MM.1S (cell line): Measurements from ENCODE around the gene OBSL1.

Source experiments
- DNase-seq: peaks from one replicate; pipeline ENCODE4 v3.0.0-alpha.2; 2015
- H2AFZ ChIP-seq: fragments of 300-600 bp; sonication (generic); 2 replicates; pipeline ENCODE4 v1.6.0; 2016; ENCODE audit warnings: antibody characterized with exemption, low read length
- H3F3A ChIP-seq: fragments of 300-600 bp; sonication (generic); 2 replicates; pipeline ENCODE4 v1.6.1; 2016; ENCODE audit warnings: mild to moderate bottlenecking, antibody characterized with exemption, low read length, moderate library complexity, mixed read lengths; ENCODE audit not compliant: insufficient read depth
- H3K27ac ChIP-seq: fragments of 300-600 bp; sonication (generic); 2 replicates; pipeline ENCODE4 v1.5.1; 2016; ENCODE audit warnings: mild to moderate bottlenecking, low read length
- H3K27me3 ChIP-seq: fragments of 300-600 bp; sonication (generic); replicated peaks from 2 replicates; pipeline ENCODE4 v1.6.0; 2016; ENCODE audit warnings: low read length; ENCODE audit not compliant: insufficient read depth
- H3K36me3 ChIP-seq: fragments of 300-600 bp; sonication (generic); replicated peaks from 2 replicates; pipeline ENCODE4 v1.6.1; 2016; ENCODE audit warnings: mild to moderate bottlenecking, low read length, mixed read lengths; ENCODE audit not compliant: insufficient read depth
- H3K4me1 ChIP-seq: fragments of 300-600 bp; sonication (generic); 2 replicates; pipeline ENCODE4 v1.6.1; 2016; ENCODE audit warnings: low read length, mixed read lengths
- H3K4me2 ChIP-seq: fragments of 300-600 bp; sonication (generic); 2 replicates; pipeline ENCODE4 v1.6.0; 2016; ENCODE audit warnings: low read depth, low read length
- H3K4me3 ChIP-seq: fragments of 300-600 bp; sonication (generic); 2 replicates; pipeline ENCODE4 v1.5.1; 2016; ENCODE audit warnings: low read length, mixed read lengths
- H3K79me2 ChIP-seq: fragments of 300-600 bp; sonication (generic); 2 replicates; pipeline ENCODE4 v1.6.1; 2016; ENCODE audit warnings: mixed run types, low read length, mixed read lengths
- H3K9ac ChIP-seq: fragments of 300-600 bp; sonication (generic); 2 replicates; pipeline ENCODE4 v1.6.1; 2016; ENCODE audit warnings: low read length, mixed read lengths
- H3K9me2 ChIP-seq: fragments of 300-600 bp; sonication (generic); replicated peaks from 2 replicates; pipeline ENCODE4 v1.6.1; 2016; ENCODE audit warnings: mild to moderate bottlenecking, low read length, mixed read lengths; ENCODE audit not compliant: insufficient read depth
- H3K9me3 ChIP-seq: fragments of 300-600 bp; sonication (generic); replicated peaks from 2 replicates; pipeline ENCODE4 v1.6.1; 2016; ENCODE audit warnings: mild to moderate bottlenecking, low read length, mixed read lengths; ENCODE audit not compliant: insufficient read depth
- H4K20me1 ChIP-seq: fragments of 300-600 bp; sonication (generic); 2 replicates; pipeline ENCODE4 v1.6.1; 2016; ENCODE audit warnings: mild to moderate bottlenecking, low read length, moderate library complexity, mixed read lengths; ENCODE audit not compliant: insufficient read depth
- EZH2 ChIP-seq: fragments of 300-600 bp; sonication (generic); optimal IDR thresholded peaks from 2 replicates; pipeline ENCODE3; 2017; ENCODE audit warnings: low read depth, mild to moderate bottlenecking, antibody characterized with exemption, low read length, mixed read lengths
- EZH2phosphoT487 ChIP-seq: fragments of 300-600 bp; sonication (generic); IDR thresholded peaks from 2 replicates; pipeline ENCODE4 v1.6.1; 2018; ENCODE audit warnings: antibody characterized with exemption, low read length
- TF ChIP-seq, protein P1 (sequence below): fragments of 300-600 bp; sonication (generic); IDR thresholded peaks from 2 replicates; pipeline ENCODE4 v1.5.1; 2016; ENCODE audit warnings: antibody characterized with exemption, low read length, mixed read lengths

Gene OBSL1

DNA sequence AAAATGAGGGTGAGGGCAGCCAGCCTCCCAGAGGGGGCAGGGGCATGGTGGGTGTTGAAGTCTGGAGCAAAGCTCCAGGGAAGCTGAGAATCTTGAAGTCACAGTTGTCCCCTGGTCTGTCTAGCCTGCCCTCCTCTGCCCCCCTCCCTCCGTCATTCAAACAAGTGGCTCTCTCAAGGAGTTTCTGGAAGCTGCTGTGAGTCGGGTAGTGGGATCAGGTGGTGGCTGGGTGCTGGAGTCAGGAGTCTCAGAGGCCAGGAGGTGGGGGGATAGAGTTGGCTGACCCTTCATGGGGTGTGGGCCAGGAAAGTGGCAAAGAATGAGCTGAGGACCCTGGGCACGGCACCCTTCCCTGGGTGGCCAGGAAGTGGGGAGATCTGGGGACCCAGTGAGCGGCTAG is 57.6 kb downstream of the OBSL1 start:
- no peaks in the 10 kb centered on the region for H3F3A ChIP-seq
- no peak overlapping the region for H3K4me3 ChIP-seq
- no peak overlapping the region for H3K4me2 ChIP-seq
- H4K20me1 ChIP-seq = no peaks in the 10 kb centered on the region
- H3K27ac ChIP-seq = no peak overlapping the region
- no peaks in the 10 kb centered on the region for H3K9me2 ChIP-seq
- TF ChIP-seq EZH2phosphoT487 (no peak), EZH2 (no peak)
- TF ChIP-seq, protein P1, sequence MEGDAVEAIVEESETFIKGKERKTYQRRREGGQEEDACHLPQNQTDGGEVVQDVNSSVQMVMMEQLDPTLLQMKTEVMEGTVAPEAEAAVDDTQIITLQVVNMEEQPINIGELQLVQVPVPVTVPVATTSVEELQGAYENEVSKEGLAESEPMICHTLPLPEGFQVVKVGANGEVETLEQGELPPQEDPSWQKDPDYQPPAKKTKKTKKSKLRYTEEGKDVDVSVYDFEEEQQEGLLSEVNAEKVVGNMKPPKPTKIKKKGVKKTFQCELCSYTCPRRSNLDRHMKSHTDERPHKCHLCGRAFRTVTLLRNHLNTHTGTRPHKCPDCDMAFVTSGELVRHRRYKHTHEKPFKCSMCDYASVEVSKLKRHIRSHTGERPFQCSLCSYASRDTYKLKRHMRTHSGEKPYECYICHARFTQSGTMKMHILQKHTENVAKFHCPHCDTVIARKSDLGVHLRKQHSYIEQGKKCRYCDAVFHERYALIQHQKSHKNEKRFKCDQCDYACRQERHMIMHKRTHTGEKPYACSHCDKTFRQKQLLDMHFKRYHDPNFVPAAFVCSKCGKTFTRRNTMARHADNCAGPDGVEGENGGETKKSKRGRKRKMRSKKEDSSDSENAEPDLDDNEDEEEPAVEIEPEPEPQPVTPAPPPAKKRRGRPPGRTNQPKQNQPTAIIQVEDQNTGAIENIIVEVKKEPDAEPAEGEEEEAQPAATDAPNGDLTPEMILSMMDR = no peak
- no peaks in the 10 kb centered on the region for H3K4me1 ChIP-seq
- H3K9ac ChIP-seq = no peak overlapping the region
- peaks cover 93% of the 10 kb centered on the region for H3K27me3 ChIP-seq
- H3K9me3 ChIP-seq = no peaks in the 10 kb centered on the region
- no peak for DNase-seq
- H3K36me3 ChIP-seq = no peaks in the 10 kb centered on the region
- H3K79me2 ChIP-seq = no peaks in the 10 kb centered on the region
- H2AFZ ChIP-seq = no peak overlapping the region

DNA sequence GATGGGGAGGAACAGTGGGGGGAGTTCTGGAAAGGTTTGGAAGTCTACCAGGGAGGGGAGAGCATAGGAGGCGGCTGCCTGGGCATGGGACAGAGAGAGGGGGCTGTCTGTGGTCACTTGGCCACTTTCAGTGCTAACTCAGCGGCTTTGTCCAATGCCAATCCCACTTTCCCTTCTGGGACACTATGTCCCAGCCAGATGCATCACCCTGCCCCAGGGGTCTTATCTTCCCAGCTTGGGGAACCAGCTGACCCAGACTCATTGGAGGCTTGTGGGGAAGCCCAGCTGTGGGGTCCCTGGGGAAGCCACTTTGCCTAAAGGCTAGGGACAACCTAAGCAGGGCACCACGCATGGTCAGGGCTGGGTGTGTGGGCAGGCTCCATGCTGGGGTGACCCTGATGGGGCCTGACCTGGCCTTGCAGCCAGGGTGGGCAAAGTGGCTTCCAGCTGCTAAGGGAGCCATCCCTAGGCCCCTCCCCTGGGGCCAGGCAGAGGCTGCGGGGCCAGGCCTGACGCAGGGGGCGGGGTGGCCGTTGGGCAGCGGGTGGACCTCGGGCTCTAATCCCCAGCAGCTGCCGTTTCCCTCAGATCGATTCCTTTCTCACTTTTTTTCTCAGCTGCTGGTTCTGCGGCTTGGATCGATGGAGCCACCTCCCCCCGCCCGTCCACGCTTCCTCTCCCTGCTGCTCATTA is 58.7 kb downstream of the OBSL1 start:
- H3K4me3 ChIP-seq = no peak overlapping the region
- no peaks in the 10 kb centered on the region for H3K36me3 ChIP-seq
- no peaks in the 10 kb centered on the region for H3K9me3 ChIP-seq
- no peak overlapping the region for H3K27ac ChIP-seq
- no peak overlapping the region for H2AFZ ChIP-seq
- no peak overlapping the region for H3K9ac ChIP-seq
- no peak overlapping the region for H3K4me2 ChIP-seq
- peaks cover 82% of the 10 kb centered on the region for H3K27me3 ChIP-seq
- no peak for DNase-seq
- no peaks in the 10 kb centered on the region for H4K20me1 ChIP-seq
- no peaks in the 10 kb centered on the region for H3K79me2 ChIP-seq
- H3K4me1 ChIP-seq = no peaks in the 10 kb centered on the region
- H3F3A ChIP-seq = no peaks in the 10 kb centered on the region
- H3K9me2 ChIP-seq = no peaks in the 10 kb centered on the region
- no peak for TF ChIP-seq EZH2phosphoT487

DNA sequence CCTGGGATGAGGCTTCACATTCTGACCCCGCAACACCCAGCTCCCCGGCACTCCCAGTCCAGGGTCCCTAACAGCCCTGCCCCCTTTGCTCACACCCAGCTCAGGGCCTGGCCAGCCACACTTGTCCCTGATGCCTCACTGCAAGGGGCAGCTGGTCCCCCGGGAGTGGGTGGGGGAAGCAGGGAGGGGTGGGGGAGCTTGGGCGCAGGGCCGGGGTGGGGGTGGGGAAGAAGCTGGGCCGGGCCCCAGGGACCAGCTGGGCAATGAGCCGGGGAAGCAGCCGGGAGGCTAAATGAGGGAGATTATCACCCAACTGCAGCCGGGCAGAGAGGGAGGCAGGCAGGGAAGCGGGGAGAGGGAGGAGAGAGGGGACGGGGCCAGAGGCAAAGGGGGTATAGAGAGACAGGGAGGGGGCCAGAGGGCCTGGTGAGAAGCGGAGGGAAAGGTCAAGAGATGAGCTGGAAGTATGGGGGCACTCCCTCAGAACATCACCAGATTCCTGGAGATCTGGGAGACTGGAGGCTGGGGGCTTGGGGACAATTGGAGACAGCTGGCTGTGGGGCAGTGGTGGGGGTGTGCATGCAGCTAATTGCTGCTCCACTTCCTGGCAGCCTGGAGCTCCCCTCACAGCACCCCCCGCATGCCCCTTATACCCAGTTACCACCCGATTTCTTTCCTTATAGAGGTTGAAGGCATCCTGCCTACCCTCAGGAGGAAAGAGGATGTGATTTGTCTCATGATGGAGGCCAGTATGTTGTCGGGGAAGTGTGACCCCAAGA is 59.6 kb downstream of the OBSL1 start:
- H3K4me1 ChIP-seq = no peaks in the 10 kb centered on the region
- H3K36me3 ChIP-seq = no peaks in the 10 kb centered on the region
- H3K9me3 ChIP-seq = no peaks in the 10 kb centered on the region
- H2AFZ ChIP-seq = no peak overlapping the region
- H3F3A ChIP-seq = no peaks in the 10 kb centered on the region
- no peaks in the 10 kb centered on the region for H3K79me2 ChIP-seq
- no peak overlapping the region for H3K27ac ChIP-seq
- H3K4me2 ChIP-seq = no peak overlapping the region
- H3K9ac ChIP-seq = no peak overlapping the region
- no peak for TF ChIP-seq EZH2
- TF ChIP-seq, protein P1 = no peak
- TF ChIP-seq EZH2phosphoT487 = no peak
- no peaks in the 10 kb centered on the region for H4K20me1 ChIP-seq
- H3K4me3 ChIP-seq = no peak overlapping the region
- H3K9me2 ChIP-seq = no peaks in the 10 kb centered on the region
- peaks cover 72% of the 10 kb centered on the region for H3K27me3 ChIP-seq
- no peak for DNase-seq
